HG02970 (cell line): ENCODE measurements around the gene ZNF527.
"Not testable (repeated sequence)": the region's sequence is repeated elsewhere in the genome, so short reads cannot be mapped to it uniquely, and the experiment has no call there.

Source experiments
- ATAC-seq: cut with Tn5 transposase; IDR thresholded peaks from one replicate; pipeline ENCODE4 v1.9.1; 2021; ENCODE audit warnings: mild to moderate bottlenecking, moderate library complexity, moderate number of reproducible peaks; ENCODE audit not compliant: unreplicated experiment, low FRiP score

The ZNF527 gene

DNA sequence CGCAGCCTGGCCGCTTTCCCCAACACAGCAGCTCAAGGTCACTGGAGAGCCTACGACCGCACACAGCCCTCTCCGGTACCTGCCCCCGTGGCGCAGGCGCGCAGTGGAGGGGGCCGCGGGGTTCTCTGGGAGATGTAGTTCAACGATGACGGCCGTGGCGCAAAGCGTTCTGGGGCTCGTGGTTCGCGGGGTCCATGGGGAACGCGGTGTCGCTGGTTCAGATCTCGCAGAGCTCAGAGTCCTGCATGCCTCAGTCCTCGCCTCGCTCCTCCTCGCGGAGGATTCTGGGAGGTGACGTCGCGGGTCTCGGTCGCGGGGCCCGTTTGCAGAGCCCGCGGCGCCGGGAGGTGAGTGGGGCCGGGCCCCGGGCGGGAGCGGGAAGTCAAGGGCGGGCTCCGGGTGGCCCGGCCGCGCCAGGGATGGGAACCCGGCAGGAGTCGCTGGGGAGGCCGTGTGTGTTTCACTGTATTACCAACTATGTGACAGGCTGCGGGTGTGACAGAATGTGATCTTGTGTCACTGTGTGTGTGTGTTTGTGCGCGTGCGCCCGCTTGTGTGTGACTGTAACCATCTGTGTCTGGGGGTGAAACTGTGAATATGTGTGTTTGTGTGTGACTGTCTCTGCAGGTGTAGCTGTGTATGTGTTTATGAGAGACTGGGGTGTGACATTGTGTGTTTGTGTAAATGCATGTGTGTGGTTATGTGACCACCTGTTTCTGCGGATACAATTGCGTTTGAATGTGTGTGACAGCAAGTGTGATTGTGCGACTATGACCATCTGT lies at the start of gene ZNF527:
Gene ZNF527, plus strand, starts transcription at position 220 of the 782 bp plus-strand sequence. CDS start 3,100 bp downstream, outside the sequence.
- peak; percentile 94 for ATAC-seq

- no peak for ATAC-seq
Observed at GRCh38 chr19:37329686-37330085, 41.2 kb upstream of the ZNF527 start.

DNA sequence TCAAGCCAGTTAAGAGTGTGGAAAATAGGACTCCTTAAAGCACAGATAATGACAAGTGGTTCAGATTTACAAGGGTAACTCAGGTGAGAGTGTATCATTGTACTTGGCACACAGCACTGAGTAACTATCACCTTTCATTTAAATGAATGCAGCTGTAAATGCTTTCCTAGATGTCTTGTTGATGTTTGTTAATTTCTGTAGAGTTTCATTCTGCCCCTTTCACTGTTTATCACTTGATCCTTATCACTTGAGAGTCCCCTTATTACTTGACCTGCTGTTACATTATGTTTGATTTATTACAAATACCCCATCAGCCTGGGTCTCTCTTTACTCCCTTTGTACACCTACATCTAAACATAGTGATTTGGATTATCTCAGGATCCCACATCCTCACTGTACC lies 38.1 kb upstream of the ZNF527 start:
- ATAC-seq = no peak

GRCh38 chr19:37333457-37333856 lies 37.4 kb upstream of the ZNF527 start:
- no peak for ATAC-seq

- peak; percentile 95 for ATAC-seq
Observed at GRCh38 chr19:37334179-37335071, 36.5 kb upstream of the ZNF527 start.

DNA sequence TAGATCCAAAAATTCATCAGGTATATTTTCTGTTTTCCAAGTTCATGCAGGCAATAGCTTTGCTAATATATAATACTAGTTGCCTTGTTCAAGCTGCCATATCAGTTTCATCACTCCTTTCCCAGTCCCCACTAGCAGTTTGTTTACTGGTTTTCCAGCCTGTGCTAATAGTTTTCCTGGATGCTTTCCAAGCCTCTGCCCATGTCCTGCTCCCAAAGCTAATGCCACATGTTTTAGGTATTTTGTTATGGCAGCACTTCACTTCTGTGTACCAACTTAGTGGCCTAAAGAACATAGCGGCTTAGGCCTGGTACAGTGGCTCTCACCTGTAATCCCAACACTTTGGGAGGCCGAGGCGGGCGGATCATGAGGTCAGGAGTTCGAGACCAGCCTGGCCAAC lies 28.1 kb upstream of the ZNF527 start:
- ATAC-seq = no peak

DNA sequence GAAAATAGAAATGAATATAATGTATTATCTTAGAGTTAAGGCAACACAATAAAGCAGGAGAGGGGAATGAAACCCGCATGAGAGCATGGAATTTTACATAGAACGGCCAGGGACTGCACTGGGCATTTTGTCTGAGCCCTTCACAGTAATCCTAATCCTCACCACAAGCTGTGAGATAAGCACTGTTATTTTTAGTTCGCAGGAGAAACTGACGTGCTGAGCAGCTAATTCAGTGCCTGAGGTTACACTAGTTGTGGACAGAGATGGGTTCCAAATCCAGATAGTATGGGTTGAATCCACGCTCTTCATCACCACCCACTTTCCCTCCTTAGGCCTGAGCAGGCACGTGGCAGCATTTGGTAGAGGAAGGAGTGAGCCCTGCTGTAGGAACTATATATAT lies 24.8 kb upstream of the ZNF527 start:
- ATAC-seq = no peak

- ATAC-seq = no peak
Observed at GRCh38 chr19:37348060-37348459, 22.8 kb upstream of the ZNF527 start.

DNA sequence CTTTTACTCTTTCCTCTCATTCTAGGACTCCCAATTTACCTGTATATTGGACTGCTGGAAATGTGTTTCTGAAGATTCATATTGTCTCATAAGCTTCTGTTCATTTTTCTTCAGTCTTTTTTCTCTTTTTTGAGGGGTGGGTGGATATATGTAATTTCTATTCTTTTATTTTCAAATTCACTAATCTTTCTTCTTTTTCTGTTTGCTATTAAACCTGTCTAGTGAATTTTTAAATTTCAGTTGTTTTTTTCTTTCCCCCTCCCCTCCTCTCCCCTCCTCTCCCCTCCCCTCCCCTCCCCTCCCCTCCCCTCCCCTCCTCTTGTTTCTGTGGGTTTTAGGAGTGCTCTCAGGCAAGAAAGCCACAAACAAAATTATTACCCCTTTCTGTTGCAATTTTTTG lies 16.9 kb upstream of the ZNF527 start:
- ATAC-seq = no peak

GRCh38 chr19:37355901-37356300 lies 15.0 kb upstream of the ZNF527 start:
- ATAC-seq = no peak

GRCh38 chr19:37361994-37362393 lies 8.9 kb upstream of the ZNF527 start:
- ATAC-seq = no peak

- no peak for ATAC-seq
Observed at GRCh38 chr19:37362733-37363132, 8.2 kb upstream of the ZNF527 start.

- not testable (repeated sequence) for ATAC-seq
Observed at GRCh38 chr19:37370386-37370879, 466 bp upstream of the ZNF527 start.

DNA sequence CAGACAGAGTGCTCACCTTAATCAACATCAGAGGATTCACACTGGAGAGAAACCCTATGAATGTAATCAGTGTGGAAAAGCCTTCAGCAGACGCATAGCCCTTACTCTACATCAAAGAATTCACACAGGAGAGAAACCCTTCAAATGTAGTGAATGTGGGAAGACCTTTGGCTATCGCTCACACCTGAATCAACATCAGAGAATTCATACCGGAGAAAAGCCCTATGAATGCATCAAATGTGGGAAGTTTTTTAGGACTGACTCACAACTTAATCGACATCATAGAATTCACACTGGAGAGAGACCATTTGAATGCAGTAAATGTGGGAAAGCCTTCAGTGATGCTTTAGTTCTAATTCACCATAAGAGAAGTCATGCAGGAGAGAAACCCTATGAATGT lies 18.3 kb downstream of the ZNF527 start:
- ATAC-seq = no peak

GRCh38 chr19:37391399-37391798 lies 20.5 kb downstream of the ZNF527 start:
- ATAC-seq = not testable (repeated sequence)

DNA sequence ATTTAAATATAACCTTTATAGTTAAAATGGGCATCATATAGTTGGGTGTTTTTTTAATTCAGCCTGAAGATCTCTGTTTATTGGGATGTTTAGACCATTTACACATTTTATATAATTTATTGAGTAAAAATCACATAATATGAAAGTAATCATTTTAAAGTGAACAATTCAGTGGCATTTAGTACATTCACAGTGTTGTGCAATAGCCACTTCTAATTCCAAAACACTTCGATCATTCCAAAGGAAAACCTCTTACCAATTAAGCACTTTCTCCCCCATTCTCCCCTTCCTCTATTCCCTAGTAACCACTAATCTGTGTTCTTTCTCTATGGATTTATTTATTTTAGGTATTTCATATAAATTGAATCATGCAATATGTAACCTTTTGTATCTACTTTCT lies 30.2 kb downstream of the ZNF527 start:
- no peak for ATAC-seq

DNA sequence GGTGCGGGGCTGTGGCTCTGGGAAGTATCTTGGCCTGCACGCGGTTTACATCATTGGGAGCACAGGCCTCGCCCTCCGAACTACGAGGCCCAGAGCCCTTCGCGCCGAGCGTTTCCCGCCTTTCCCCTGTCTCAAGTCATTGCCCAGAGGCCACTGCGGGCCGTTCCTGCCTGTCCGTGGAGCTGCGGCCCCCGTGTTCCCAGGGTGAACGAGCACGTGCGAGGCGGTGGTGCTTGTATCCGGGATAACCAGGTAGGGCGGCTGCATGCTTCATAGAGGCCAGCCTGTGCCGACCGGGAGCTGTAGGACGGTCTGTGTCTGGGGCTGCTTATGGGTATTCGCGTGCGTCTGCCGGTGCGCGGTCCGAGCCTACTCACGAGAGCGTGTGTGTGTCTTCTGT lies 32.5 kb downstream of the ZNF527 start:
- no peak for ATAC-seq

DNA sequence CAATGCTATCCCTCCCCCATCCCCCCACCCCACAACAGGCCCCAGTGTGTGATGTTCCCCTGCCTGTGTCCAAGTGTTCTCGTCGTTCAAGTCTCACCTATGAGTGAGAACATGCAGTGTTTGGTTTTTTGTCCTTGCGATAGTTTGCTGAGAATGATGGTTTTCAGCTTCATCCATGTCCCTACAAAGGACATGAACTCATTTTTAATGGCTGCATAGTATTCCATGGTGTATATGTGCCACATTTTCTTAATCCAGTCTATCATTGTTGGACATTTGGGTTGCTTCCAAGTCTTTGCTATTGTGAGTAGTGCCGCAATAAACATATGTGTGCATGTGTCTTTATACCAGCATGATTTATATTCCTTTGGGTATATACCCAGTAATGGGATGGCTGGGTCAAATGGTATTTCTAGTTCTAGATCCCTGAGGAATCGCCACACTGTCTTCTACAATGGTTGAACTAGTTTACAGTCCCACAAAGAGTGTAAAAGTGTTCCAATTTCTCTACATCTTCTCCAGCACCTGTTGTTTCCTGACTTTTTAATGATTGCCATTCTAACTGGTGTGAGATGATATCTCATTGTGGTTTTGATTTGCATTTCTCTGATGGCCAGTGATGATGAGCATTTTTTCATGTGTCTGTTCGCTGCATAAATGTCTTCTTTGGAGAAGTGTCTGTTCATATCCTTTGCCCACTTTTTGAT lies 35.4 kb downstream of the ZNF527 start:
- not testable (repeated sequence) for ATAC-seq

- no peak for ATAC-seq
Observed at GRCh38 chr19:37412700-37413099, 41.8 kb downstream of the ZNF527 start.

GRCh38 chr19:37413313-37414084 lies 42.6 kb downstream of the ZNF527 start:
- no peak for ATAC-seq
